Stimulated activated CD4-positive, alpha-beta T cell treated with anti-CD3 and anti-CD28 coated beads, Interleukin-4, amount 100 ng/mL, for 24 hours (primary cell): ENCODE measurements around the gene BBS9.
"Not testable (repeated sequence)": the region's sequence is repeated elsewhere in the genome, so short reads cannot be mapped to it uniquely, and the experiment has no call there.

Source experiments
- DNase-seq: peaks from one replicate; pipeline ENCODE4 v3.0.0-alpha.2; 2020

The BBS9 gene

DNA sequence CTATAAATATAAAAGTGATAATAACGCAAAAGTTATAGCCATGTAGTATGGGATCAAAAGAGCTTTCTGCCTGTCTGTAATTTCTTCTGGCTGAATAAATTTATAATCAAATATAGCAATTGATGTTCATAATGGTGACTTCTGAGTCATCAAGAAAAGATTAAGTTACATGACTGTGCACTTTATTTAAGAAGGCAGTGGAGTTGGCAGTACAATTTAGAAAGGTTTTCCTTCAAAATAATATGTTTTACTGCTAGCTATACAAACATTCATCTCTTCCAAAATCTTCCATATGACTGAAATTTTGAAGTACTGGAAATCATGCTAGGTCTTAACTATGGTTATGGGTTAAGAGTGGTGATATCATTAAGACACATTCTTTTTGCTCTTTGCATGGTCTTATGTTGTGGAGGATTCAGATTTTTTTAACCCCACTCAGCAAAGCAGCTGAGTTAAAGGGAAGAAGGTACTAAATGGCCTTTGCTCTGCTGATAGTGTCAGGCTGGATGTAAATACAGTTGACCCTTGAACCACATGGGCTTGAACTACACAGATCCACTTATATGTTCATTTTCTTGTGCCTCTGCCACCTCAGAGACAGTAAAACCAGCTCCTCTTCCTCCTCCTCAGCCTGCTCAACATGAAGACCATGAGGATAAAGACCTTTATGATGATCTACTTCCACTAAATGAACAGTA lies 323.6 kb downstream of the BBS9 start:
- DNase-seq, result no peak

DNA sequence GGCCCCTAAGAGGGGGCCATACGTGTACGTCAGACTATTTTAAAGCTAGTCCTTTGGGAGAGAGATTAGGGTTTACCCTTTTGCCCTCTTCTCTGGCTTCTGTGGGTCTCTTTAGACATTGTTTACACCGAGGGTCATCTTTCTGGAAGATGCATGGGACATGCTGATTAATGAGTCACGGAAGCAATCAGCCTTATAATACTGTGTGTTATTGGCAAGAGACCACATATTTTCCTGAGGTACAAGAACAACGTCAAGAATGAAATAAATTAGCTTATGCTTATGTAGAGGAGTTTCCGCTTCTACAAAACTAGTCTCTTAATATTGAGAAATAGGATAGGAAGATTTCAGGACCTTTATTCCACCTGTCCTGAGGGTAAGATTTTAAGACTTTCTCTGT lies 327.7 kb downstream of the BBS9 start:
- no peak for DNase-seq

DNA sequence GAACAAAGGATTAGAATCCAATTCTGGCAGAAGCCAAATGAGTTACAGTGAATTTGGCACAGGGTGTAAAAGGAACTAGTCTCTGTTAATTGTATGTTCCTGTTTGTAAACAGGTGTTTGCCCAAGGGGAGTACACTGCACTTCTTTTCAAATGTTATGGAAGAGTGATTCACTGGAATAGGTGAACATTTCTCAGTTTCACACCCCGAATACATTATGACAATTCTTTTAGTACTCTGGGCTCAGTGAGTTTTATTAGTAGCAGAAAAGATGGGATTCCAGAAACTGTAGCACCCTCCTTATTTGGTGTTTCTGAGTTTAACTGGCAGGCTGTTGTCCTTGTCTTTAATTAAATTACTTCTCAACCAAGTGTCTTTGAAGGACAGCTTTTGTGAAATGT lies 329.2 kb downstream of the BBS9 start:
- no peak for DNase-seq

DNA sequence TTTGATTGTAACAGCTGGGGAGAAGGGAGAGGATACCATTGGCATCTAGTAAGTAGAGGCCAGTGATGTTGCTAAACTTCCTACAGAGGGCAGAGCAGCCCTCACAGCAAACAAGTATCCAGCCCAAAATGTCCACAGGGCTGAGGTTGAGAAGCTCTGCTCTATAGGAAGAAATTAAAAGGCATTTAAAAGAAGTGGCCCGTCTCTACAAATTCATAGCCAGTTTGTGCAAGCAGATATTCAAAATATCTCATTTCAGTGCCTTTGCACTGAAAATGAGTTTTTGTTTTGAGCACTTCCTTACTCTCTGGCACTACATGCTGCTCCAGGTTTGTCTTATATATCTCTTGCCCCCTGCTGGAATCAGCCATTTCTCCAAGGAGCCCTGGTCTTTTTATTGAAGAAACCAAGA lies 330.0 kb downstream of the BBS9 start:
- DNase-seq, result no peak

DNA sequence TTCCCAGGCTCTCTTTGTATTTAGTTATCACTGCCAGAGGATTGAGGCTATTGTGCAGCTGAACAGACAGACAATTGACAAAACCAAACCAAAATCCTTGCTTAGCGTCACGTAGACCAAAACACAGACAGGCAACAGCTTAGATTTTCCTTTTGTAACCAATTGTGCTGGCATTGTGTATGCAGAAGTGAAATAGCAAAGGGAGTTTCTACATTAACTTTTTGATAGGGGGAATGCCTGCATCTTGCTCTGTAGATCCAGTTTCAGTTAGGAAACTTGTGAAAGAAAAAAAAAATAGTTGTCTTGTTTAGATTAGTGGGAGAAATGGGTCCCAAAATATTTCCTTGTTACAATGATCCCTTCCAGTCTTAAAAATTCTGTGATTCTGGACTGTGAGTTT lies 333.8 kb downstream of the BBS9 start:
- DNase-seq, result no peak

DNA sequence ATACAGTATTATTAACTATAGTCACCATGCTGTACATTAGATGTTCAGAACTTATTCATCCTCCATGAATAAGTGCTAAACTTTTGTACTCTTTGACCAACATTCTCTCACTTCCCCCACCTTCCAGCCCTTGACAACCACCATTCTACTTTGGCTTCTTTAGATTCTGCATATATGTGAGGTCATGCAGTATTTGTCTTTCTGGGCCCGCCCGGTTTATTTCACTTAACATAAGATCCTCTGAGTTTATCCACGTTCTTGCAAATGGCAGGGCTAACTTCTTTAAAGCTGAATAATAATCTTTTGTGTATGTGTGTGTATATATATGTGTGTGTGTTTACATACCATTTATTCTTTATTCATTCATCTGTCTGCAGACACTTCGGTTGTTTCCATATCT lies 336.8 kb downstream of the BBS9 start:
- DNase-seq, result no peak

DNA sequence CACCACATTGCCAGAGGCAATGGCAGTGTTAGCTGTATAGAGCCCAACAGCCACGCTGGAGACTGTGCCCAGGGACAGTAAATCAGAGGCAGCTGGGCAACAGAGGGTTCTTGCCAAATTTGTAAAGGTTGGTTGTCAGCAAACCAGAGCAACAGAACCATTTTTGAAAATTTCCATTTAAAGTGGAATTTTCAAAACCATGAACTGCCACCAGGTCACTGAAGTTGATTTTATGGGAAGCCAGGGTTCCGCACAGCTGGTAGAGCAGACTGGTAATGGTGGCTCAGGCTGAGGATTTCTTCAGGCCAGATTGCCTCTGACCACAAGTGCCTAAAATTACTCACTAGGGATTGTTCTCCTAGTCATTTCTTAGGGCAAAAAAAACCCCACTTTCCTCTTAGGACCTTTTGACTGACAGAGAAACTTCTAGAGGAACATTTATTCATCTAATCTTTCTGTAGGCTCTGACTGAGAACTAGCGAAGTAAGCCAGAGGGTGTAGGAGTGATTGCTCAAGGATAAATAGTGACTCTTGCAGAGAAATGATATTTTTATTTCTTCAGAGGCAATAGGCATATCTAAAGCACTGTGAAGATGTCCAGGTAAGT lies 342.4 kb downstream of the BBS9 start:
- DNase-seq, result no peak

DNA sequence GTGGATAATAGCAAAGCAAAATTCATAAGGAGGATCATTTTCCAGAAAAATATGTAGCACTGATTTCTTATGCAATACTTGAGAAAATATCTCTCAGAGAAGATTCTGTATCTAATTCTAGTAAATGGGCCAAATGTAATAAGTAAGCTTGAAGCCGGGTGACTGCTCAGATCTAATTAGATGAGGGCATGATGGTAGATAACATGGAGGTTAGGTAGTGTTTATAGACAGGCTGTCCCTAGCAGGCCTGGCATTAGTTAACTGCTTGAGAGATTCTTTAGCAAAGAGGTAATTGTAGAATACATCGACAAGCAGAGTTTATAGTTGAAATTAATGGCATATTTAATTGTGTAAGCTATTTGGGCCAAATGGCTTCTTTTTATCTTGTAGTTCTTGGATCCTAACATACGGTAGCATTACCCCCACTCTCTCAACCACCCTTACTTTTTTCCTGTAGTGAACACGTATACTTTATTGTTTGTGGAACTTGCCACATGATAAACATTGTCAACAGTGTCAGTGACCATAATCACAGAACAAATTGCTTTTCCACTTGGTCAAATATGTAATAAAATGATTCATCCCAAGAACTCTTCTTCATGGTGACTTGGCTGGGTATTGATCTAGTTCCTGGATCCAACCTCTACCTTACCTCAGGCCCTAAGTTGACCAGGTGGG lies 343.1 kb downstream of the BBS9 start:
- no peak for DNase-seq

DNA sequence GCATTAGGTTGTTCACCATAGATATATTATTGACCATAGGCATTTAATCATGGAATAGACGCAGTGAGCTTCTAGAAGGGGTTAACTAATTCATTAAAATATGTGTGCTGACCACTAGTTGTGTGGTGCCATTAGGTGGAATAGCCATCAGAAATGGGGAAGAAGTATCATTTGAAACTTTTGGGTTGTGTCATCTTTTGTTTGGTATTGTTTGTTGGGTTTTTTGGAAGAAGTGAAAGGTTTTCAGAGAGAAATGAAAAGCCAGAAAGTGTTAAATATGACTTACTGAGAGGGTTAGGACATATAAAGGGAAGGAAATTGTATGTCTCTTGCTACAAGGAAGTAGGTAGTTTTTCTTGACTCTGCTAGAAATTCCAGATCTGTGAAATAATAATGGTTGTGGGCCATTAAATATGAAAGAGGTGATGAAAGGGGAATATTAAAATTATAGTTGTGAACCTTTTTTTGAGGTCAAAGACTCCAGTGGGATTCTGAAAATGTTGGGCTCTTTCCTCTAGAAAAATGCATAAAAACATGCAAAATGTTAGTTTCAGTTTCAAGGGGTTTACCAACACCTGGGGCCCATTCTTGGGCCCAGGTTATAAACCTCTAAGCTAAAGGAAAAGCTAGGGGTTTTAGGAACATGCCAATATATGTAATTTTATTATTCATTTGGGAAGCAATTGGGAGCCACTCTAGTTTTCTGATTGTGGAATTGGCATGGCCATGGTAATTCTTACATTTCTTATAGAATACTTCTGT lies 348.5 kb downstream of the BBS9 start:
- no peak for DNase-seq

DNA sequence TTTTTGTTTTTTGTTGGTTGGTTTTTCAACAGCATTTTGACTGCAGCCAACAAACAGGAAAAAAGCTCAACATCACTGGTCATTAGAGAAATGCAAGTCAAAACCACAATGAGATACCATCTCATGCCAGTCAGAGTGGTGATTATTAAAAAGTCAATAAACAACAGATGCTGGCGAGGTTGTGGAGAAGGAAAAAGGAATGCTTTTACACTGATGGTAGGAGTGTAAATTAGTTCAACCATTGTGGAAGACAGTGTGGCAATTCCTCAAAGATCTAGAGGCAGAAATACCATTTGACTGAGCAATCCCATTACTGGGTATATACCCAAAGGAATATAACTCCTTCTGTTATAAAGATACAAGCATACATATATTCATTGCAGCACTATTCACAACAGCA lies 355.1 kb downstream of the BBS9 start:
- not testable (repeated sequence) for DNase-seq

DNA sequence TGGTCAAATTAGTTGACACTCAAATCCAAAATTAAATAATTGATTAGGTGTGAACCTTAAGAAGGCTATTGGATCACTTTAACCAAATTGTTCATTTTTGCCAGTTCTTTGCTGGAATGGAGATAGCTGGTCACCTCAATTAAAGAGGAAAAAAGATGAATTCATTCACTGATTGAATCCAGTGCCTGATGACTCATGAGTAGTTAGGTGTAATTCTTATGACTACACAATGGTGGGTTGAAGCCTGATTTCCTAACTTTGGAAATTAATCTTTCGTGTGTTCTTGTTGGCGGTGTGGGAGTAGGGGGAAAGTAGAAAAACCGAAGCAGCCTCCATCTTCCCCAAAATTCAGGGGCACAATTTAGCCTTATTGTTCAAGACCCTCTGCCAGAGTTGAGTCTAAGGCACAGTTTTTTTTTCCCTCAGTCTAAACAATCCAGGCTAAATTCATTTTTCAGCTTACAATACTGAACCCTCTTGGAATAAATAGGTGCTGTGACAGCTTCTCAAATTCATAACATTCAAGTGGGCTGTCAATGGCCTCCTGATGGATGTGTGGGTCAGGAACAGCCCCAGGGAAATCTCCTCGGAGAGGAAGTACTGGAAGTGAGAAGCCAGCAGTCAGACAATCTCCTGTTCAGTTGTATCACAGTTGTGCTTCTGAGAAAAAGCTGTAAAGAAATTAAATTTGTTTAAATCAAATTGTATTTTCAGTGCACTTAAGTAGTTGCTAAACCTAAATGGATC lies 356.6 kb downstream of the BBS9 start:
- DNase-seq, result no peak

DNA sequence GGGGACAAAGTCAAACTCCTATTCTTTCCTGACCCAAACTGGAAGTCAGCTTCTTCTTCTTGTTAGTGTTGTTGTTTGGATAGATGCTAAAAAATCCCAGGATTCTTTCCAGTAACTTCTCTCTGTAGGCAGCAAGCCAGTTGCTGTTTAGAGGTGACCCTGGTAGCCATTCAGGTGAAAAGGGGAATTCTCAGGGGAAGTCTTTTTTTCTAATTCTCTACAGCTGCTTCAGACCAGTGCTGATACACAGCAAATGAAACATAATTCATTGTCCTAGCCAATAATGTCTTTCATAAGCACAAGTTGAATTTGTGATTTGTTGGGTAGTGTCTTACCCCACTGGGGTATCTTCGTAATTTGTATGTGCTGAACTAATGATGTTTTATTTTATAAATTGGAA lies 357.3 kb downstream of the BBS9 start:
- no peak for DNase-seq

DNA sequence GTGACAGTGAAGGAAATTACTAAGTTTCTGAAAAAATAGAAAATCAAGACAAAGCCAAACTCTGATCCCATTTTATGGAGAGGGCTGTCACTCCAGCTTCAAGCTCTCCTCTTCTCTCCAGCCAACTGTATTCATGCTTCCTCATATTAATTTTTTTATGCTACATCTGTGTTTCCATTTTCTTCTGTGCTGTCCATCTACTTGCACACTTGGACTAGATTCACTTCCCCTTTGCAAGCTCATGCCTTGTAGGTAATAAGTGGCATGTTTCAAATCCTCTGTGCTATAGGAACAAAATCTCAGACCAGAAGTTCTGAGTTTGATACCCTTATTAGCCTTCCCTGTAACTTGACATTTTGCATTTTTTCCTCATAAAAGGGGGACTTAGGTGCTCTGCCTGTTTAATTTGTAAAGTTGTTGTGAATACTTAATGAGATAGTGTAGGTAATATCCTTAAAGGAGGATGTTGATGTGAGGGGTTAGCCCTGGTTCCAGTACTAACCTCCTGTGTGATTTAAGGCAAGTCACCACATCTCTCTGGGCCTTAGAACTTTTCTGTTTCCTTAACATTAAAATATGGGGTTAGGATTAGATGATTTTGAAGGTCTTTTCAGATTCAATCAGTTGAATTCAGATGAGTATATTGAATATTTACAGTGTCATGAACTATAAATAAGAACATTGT lies 358.8 kb downstream of the BBS9 start:
- DNase-seq, result no peak

DNA sequence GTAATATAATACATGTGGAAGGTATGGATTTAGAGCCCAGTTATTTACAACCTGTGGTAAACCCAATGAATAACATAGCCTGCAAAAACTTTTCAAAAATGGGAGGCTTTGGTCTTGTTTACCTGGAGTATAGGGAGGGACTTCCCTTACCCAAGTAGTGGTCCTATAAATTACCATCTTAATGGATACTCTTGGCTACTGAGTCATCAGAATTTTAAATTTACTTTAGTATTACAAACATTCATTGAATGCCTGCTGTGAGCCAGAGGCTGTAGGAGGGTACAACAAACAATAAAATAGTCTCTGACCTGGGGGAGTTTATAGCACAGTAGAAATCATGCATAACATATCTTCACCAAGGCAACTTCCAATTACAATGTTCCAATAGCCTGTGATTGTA lies 365.1 kb downstream of the BBS9 start:
- no peak for DNase-seq

DNA sequence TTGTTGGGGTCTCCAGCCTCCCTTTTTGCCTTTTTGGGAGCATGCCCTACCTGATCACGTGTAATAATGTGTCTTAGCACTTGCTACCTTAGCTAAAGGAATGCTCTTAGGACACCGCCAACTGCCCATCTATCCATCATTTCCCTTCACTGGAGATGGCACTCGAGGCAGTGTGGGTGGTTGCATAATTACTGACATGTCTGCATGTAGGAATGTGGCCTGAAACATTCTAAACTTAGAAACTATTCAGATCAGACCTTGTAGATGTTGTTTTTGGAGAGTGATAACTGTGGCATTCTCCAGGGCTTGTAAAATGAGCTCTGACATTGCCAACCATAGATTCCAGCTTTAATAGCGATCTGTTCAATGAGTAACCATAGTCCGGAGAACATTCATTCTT lies 365.8 kb downstream of the BBS9 start:
- DNase-seq, result no peak

DNA sequence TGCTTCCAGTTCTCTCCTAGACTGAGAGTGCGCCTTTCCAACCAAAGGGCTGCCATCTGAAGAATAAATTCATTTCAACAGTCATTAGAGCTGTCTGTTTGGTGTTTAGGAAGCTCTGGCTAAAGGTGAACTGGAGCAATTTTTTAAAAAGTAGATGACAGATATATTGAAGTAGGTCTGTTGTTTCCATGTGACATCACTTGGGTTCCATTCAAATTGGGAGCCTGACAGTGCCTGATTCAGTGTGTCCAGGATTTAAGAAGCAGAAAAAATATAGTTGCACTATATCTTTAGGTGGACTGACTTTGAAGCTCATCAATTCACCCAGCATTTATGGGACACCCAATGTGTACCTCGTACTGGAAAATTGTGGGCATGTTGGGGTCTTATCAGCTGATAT lies 367.7 kb downstream of the BBS9 start:
- no peak for DNase-seq

DNA sequence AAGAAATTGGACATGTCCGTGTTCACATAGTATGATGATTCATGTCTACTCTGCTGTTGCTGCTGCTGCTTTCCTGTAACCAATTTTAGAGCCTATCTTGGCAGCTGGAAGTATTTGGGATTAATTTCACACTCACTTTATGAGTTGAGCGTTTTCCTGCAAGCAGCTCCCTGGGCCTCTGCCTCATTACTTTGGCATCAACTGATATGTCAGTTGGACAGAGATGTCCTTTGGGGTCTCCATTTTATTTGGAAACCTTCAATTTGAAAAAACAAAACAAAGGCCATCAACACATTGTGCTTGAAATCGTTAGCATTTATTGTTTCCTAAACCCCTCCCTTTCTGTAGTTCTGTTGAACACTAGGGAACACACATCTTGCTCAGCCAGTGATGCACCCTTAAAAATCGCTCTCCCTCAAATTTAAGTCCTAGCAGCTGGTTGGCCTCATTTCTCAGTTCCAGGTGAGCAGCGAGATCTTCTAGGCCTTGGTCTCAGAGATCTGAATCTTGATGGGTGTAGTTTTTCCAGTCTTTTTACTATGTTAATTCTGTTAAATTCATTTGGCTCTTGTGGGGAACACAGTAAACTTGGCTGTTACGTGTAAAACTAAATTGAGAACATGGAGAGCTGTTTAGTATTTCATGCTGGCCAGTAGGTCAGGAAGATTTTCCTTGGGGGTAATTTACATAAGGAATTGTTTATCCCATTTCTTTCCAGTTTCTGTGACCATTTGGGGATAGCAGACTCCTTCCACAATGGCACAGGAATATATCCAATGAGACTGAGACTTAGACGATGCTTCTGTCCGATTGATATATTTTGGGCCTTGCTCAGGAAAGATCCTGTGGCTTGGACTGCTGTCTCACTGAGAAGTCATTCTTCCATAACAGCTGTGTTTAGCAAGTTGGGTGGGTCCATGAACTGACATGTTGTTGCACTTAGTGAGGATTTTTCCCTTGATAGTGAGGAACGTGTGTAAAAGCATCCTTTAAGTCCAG lies 371.6 kb downstream of the BBS9 start:
- no peak for DNase-seq

DNA sequence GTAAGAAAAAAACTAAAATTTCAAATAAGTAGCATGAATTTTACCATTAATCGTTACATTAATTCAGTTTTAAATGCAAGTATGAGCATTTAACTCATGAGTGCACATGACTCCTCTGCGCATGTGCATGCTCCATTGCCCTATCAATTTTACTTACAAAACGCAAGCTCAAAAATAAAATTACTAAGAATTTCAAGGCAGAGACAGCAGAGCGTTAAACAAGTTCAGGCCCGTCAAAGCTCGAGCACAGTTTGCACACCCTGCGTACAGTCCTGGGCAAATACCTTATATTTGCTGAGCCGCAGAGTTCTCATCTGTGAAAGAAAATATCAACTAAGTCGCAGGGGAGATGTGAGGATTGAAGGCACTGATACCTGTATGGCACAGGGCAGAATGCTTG lies 373.6 kb downstream of the BBS9 start:
- no peak for DNase-seq

DNA sequence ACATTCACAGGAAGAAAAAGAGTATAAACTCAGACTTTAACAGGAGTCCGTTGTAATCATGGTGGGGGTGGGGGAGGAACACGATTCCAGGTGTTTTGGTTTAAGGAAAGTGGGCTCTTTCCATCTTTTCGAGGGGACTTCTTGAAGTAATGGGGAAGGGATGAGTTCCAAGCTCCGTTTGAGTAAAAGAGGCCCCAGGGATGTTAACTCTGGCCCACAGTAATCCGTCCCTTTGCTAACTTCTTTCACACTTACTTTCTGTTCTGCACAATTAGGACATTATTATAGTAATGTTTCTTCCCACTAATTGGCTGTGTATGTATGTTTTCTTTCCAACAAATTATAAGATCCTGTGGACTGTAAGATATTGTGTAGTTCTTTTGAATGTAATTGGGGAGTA lies 374.4 kb downstream of the BBS9 start:
- no peak for DNase-seq

DNA sequence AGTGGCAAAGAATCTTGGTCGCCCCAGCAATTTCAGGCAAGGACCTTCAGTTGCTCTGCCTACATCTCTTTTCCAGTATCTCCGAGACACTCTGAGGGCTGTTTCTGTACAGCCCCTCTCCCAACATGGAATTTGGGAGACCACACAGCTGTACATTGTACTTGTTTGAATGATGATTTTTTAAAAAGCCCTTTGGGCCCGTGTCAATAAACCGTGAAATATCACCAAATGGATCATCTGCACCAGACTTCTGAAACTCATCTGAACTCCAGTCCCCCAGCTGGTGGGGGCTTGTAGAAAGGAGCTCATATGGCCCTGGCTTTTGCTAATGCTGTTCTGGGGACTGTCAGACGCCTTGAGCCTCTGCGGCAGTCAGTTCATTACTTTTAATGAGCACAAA lies 374.9 kb downstream of the BBS9 start:
- no peak for DNase-seq

DNA sequence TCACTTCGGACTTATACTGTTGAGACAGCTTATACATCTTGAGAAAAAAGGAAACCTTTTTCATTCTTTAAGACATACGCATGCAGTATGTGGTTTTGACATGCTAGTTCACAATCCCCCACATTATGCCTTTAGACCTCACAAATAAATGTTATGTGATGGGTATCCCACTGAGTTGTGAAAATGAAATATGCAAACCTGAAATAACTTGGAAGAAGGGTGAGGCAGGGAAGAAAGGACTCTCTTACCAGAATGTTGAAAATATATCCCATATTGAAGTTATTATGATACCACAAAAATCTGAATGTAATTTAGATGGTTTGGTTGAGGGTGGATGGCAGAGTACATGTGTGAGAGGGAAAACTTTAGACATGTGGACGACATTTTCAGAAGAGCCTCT lies 379.8 kb downstream of the BBS9 start:
- no peak for DNase-seq
